Sciatic nerve (tissue), 2 donors: ENCODE data around the gene FBXO47. TPM values are rescaled to one million over a fixed set of nuclear protein-coding genes. Genes with fewer than 3 reads are reported as not detected.

ENCODE experiments used
- ATAC-seq: fragments of 200-7000 bp; cut with Tn5 transposase; one replicate; pipeline ENCODE4 v1.9.1; 2020; ENCODE audit warnings: mild to moderate bottlenecking, moderate library complexity
- DNase-seq: peaks from one replicate; pipeline ENCODE4 v3.0.0-alpha.2; 2020; ENCODE audit warnings: low spot score
- intact Hi-C: fragments of 100-400 bp; cut with DNase I; formaldehyde crosslinking; loops from one replicate; pipeline ENCODE4 v1.14.2; 2022
- microRNA-seq: library from miRNA; unstranded; fragments of <30 nt; microRNA quantifications from one replicate; pipeline ENCODE4 v1.2.0, GENCODE V29; 2020
- total RNA-seq: library from RNA; stranded (reverse); fragmentation: NEBNext Ultra II Directional; extraction: Animal tissue kit (Norgen Biotek cat#: 25700); gene quantifications from one replicate; pipeline ENCODE4 v1.2.1, GENCODE V29; 2021
- donor health status: DM: no; HTN: no; CAD: no.
- donor health status: DM: no; HTN: no; CAD: no.

Gene FBXO47
- total RNA-seq, 1 donor from 2014 or later: not detected

DNA sequence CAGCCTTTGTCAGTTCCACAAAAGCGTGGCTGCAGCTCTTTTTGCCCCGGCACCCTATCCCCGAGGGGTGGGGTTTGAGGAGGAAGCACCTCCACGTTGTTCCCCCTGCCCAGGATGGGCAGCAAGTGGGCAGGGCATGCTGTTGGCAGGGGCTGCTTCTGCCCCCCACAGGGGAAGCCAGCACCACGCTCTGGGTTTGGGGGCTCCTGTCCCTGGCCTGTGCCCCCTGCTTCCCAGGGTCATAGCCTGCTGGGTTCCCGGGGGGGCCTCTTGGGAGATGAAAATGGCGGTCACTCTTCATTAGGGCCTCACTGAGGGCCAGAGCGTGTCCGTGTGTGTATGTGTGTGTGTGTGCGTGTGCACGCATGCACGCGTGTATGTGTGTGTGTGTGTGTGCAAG, 74.6 kb downstream of the FBXO47 start:
- DNase-seq (no peak), ATAC-seq (no peak)
- intact Hi-C loops: no loop called here

DNA sequence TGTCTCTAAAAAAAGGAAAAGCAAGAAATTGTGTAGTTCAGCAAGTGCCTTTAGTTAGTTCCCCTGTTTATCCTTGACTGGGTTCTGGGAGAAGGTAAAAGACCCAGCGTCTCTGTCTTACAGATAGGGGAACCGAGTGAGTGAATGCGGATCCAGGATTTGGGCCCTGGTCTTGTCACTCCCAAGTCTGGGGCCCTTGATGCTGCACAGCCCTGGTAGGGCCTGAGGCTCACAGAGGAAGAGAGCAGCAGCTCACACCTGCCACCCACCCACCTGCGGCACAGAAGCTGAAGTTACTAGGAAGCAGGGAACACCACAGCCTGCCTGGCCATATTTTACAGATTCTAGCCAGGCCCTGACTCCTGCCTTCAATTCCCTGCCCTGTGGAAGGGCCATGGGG, 75.1 kb downstream of the FBXO47 start:
- ATAC-seq: no peak
- intact Hi-C loops: no loop called here
- no peak for DNase-seq

DNA sequence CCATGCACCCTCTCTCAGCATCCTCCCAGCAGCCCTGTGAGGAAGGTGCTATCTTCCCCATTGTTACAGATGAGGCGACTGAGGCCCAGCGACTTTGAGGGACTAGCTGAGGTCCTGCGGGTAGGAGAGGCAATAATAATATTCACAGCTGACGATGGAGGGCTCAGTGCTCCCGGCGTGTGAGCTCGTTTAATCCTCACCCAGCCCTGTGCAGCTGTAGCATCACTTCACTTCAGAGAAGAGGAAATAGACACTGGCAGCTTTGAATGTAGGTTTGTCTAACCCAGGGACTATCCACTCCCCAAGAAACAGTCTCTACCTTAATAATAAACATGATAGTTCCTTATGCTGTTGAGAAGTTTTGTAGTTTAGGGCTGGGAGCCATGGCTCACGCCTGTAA, 75.8 kb downstream of the FBXO47 start:
- intact Hi-C loops: no loop called here
- ATAC-seq (no peak), DNase-seq (no peak)

DNA sequence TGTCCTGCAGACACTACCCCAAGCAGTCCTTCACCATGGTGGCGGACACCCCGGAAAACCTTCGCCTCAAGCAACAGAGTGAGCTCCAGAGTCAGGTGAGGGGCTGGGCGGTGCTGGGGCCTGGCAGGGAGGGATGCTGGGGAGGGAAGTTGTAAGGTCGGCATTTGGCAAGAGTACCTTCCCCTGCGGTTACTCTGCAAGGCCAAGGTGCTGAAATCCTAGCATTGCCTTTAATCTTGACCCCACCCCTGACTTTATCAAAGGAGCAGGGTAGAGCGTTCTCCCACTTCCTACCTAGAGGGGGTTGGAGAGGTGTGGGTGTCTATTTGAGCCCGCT, 76.8 kb downstream of the FBXO47 start:
- intact Hi-C loops: no loop called here
- no peak for ATAC-seq
- DNase-seq: no peak

DNA sequence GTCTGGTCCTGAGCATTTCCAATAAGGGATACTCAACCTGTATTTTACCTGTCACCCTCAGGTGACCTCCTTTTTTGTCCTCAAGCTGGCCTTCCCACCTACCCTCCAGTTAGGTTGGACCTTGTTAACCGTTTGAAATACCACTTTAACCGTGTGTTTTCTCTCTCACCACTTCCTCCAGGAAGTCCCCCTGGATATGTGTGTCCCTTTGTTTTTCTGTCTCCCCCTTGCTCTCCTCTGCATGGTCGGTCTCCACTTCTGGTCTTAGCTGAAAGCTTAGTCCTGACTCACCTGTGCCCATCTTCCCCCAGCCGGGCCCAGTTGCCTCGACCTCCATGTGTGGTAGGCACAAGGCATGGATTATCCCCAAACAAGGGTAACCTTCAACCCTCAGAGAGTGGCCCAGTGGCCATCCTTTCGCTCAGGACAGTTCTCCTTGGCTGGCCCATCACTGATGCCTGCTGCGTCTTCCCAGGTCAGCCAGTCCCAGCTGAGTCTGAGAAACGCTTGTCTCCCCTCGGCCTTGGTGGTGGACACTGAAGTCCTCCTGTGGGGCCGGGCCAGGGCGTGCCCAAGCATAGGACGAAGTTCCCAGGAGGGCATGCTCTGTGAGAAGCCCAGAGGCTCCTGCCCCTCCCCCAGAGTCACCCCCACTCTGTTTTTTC, 77.3 kb downstream of the FBXO47 start:
- intact Hi-C loops: no loop called here
- no peak for DNase-seq
- no peak for ATAC-seq

DNA sequence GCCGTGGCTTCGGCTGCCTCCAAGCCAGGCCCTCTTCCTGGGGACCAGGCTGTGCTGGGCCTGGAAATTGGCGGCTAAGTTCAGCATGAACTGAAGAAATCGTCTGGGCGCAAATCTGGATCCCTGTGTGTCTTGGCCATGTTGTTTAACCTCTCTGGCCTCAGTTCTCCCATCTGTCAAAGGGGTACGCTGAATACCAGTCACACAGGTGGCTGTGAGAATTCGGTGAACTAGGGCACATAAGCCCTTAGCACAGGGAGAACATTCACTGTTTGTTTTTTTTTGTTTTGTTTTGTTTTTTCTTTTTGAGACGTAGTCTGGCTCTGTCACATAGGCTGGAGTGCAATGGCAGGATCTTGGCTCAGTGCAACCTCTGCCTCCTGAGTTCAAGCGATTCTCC, 78.4 kb downstream of the FBXO47 start:
- DNase-seq (no peak), ATAC-seq (no peak)
- intact Hi-C loops: no loop called here

DNA sequence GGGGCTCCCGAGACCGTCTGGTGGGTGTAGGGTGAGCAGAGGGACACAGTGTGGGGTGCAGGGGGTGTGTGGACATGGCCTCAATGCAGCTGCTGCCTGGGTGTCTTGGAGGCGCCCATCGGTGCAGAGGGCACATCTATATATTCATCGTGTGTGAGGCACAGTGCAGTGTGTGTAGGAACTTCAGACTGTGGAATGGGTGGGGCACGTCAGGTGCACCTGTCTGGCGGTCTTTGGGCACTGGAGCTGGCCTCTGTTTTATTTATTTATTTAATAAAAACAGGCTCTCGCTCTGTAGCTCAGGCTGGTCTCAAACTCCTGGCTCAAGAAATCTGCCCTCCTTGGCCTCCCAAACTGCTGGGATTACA, 80.6 kb downstream of the FBXO47 start:
- ATAC-seq (no peak), DNase-seq (no peak)
- intact Hi-C loops: no loop called here

Small RNA genes lying within 50 kb of the gene (microRNA-seq; reads per million reads assigned to microRNA genes)
- not detected for gene MIR6779

Other genes starting within 250 kb of the FBXO47 start
- gene CISD3, start 237.1 kb downstream of the FBXO47 start, total RNA-seq: 17.3 TPM
- gene PCGF2, start 219.1 kb downstream of the FBXO47 start, total RNA-seq: 56.2 TPM
- gene PSMB3, start 214.7 kb downstream of the FBXO47 start, total RNA-seq: 84.8 TPM
- gene PIP4K2B, start 167.8 kb downstream of the FBXO47 start, total RNA-seq: 58.5 TPM
- gene CWC25, start 142.1 kb downstream of the FBXO47 start, total RNA-seq: 25.6 TPM
- gene RPL23, start 113.7 kb downstream of the FBXO47 start, total RNA-seq: 1,106 TPM
- gene LASP1, start 97.3 kb downstream of the FBXO47 start, total RNA-seq: 127 TPM
- gene PLXDC1, start 184.2 kb upstream of the FBXO47 start, total RNA-seq: 36.4 TPM
- not detected for gene ARL5C, start 198.8 kb upstream of the FBXO47 start, total RNA-seq
- gene CACNB1, start 230.3 kb upstream of the FBXO47 start, total RNA-seq: 16.9 TPM
- 1,170 TPM for gene RPL19, start 232.9 kb upstream of the FBXO47 start, total RNA-seq